ENCODE measurements around the gene DPP10. TPM values are rescaled to one million over a fixed set of nuclear protein-coding genes. Genes with fewer than 3 reads are reported as not detected.
"Not testable (repeated sequence)": the region's sequence is repeated elsewhere in the genome, so short reads cannot be mapped to it uniquely, and the experiment has no call there.

The DPP10 gene
- total RNA-seq, 4 donors from 2014 or later: 0.13 to 2.8 (median 0.48) TPM; not detected in 1

DNA sequence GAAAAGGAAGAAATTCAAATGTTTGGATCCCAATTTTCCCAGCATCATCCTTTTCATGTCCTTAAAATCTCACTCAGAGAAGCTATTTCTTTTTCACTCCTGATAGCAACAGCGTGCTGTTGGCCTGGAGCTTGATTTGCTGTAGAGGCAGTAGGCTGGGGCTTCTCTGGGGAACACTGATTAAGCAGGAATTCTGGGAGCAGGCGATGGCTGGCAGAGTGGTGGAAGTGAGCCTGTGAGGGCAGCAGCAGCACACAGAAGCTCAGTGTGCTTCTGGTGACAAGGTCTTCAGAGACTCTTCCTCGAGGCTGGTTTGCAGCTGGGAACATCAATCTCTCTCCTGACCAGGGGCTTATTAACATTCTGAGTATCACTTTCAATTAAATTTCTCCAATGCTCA lies 284.6 kb downstream of the DPP10 start:
- TF ChIP-seq, protein P1, sequence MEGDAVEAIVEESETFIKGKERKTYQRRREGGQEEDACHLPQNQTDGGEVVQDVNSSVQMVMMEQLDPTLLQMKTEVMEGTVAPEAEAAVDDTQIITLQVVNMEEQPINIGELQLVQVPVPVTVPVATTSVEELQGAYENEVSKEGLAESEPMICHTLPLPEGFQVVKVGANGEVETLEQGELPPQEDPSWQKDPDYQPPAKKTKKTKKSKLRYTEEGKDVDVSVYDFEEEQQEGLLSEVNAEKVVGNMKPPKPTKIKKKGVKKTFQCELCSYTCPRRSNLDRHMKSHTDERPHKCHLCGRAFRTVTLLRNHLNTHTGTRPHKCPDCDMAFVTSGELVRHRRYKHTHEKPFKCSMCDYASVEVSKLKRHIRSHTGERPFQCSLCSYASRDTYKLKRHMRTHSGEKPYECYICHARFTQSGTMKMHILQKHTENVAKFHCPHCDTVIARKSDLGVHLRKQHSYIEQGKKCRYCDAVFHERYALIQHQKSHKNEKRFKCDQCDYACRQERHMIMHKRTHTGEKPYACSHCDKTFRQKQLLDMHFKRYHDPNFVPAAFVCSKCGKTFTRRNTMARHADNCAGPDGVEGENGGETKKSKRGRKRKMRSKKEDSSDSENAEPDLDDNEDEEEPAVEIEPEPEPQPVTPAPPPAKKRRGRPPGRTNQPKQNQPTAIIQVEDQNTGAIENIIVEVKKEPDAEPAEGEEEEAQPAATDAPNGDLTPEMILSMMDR (IDR thresholded peaks at IDR 0.05): no peak
- no peak for ATAC-seq (ENCODE audit: low FRiP score)

DNA sequence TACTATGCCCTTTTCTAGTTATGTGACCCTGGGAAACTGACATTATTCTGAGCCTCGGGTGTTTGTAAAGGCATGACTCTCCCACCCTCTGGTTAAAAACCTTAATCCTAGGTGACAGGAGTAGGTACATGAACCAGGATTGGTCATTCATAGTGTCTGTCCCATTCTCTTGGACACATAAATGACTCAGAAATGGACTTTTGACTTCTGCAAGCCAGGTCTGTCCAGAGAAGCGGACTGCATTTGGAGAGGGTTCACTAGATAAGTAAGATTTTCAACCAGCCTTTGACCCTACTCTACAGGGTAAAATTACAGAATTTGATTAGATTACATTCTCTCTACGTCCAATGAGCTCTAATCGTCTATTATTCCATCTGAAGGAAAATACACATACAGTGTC lies 285.9 kb downstream of the DPP10 start:
- TF ChIP-seq, protein P1 (IDR thresholded peaks at IDR 0.05): no peak
- DNase-seq (ENCODE audit: low spot score) (no peak), ATAC-seq (ENCODE audit: low FRiP score) (no peak)

More for the DNA sequence above, 284.6 kb downstream of the DPP10 start:
- no peak for DNase-seq (ENCODE audit: low spot score)

DNA sequence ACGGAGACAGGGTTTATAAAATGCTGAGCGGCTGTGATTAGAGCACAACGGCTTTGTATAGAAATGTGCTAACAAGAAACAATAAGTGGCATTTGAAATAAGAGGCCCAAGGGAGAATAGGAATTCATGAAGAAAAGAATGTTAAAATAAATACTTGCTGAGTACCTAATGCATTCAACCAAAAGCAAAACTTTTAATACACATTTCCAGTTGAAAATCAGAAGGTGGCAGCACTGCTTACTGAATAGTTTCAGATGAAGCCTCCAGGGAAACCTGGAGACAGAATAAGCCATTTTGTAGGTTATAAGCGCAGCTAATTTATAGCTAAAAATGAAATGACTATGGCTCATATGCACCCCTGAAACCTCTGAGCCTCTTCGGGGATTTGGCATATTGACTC lies 286.6 kb downstream of the DPP10 start:
- TF ChIP-seq, protein P1 (IDR thresholded peaks at IDR 0.05): no peak
- no peak for DNase-seq (ENCODE audit: low spot score)
- no peak for ATAC-seq (ENCODE audit: low FRiP score)

DNA sequence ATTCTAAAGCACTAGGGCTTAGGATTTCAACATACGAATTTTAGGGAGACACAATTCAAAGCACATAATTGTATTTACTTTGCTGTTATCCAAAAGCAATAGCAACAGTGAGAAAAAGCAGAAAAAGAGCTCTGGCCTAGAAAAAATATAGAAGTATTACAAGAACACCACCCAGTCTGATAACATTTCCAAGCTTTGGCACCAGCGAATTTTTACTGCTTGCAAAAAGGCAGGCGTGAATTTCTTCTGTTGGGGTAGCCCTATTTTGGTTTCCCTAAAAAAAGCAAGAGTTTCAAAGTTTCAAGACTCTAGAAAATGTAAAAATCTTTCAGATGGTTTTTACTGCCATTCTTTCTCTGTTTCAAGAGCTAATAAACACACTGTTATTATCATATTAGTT lies 292.7 kb downstream of the DPP10 start:
- ATAC-seq (ENCODE audit: low FRiP score): no peak

DNA sequence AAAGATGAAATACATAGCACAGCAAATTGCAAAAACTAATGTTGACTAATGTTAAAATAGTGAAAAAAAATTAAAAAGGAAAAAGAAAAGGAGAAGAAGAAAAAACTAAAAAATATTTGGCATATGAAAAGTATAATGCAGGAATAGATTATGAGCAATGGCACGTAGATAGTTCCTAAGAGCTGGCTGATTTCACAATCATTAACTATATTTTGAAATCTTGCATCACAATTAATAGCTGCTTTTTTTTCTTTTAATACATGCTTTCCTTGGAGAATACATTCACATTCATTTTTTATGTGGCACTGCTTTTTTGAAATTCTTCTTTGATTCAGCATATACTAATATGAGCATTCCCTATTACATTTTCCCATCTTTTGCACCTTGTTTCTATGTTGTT lies 299.8 kb downstream of the DPP10 start:
- TF ChIP-seq, protein P1 (IDR thresholded peaks at IDR 0.05): no peak
- ATAC-seq (ENCODE audit: low FRiP score): no peak
- no peak for DNase-seq (ENCODE audit: low spot score)

More for the DNA sequence above, 292.7 kb downstream of the DPP10 start:
- TF ChIP-seq, protein P1 (IDR thresholded peaks at IDR 0.05): no peak
- DNase-seq (ENCODE audit: low spot score): no peak

DNA sequence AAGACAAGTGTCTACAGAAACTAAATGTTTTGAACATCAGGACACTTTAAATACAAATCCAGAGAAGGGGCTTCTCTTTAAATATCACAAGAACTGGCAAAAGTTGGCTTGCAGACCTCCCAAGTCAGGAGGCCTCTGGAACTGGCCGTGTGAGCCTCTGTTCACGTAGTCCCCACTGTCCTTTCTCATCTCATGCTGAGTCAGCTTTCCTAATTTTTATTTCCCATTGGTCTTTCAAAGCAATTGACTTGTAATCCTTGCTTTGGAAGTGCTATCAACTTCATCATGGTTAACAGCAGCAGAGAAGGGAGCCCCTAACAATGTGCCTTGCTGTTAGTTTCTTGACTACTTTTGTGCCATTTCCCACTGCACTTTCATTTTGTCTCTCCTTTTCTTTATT lies 303.3 kb downstream of the DPP10 start:
- no peak for DNase-seq (ENCODE audit: low spot score)
- TF ChIP-seq, protein P1 (IDR thresholded peaks at IDR 0.05): no peak
- ATAC-seq (ENCODE audit: low FRiP score): no peak

DNA sequence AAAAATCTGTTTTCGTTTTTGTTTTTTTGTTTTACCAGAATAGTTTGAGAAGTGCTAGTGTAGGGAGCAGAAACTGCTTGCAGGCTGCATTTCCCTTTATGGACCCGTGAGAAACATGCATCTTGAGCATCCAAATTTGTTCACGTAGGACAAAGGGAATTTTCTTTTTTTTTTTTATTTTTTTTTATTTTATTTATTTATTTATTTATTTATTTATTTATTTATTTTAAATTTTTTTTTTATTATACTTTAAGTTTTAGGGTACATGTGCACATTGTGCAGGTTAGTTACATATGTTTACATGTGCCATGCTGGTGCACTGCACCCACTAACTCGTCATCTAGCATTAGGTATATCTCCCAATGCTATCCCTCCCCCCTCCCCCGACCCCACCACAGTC lies 305.7 kb downstream of the DPP10 start:
- not testable (repeated sequence) for DNase-seq (ENCODE audit: low spot score); ATAC-seq (ENCODE audit: low FRiP score)

DNA sequence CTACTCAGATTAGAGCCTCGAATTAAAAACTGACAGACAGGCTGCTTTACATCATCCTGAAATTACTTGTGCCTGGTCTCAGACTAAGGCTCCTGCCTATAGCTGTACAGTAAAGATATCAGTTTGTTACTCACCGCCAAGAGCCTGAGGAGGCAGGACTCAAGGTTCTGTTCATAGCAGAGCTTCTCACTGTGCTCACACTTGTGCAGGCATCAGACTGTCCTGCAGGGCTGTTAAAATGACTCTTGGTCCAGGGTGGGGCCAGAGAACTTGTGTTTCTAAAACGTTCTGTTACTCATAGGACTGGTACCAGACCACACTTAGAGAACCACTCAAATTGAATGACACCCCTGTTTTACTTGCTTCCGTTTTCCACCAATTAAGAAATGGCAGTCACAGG lies 310.0 kb downstream of the DPP10 start:
- DNase-seq (ENCODE audit: low spot score) (no peak), ATAC-seq (ENCODE audit: low FRiP score) (no peak)
- TF ChIP-seq, protein P1 (IDR thresholded peaks at IDR 0.05): no peak

All from omental fat pad (tissue), 4 donors.